K562 (cell line): ENCODE results near the gene ARHGAP24. TPM values are rescaled to one million over a fixed set of nuclear protein-coding genes. Genes with fewer than 3 reads are reported as not detected.

Experiments
- ATAC-seq: fragments of 200-7000 bp; cut with Tn5 transposase; 3 replicates; pipeline ENCODE4 v1.9.1; 2020; ENCODE audit warnings: moderate library complexity
- BruUV-seq: library from RNA; stranded (reverse); fragments of 400-500 nt; replicated peaks from 2 replicates; lab custom pipeline; 2021; lab: Mats Ljungman, UMichigan
- CTCF ChIA-PET: fragments of 300-600 bp; formaldehyde crosslinking; extraction: SDS; loops from one replicate; lab custom pipeline; 2021; ENCODE audit warnings: low intra/inter-chr PET ratio; lab: Yijun Ruan, JAX
- POLR2A ChIA-PET: fragments of 300-600, 350-650 bp; sonication (Branson Sonifier 250); formaldehyde crosslinking; extraction: SDS; loops from one replicate; lab custom pipeline; 2021; ENCODE audit warnings: antibody characterized with exemption, inconsistent platforms; lab: Yijun Ruan, JAX
- DNase-seq, 4 experiments: peaks; one replicate each; pipeline versions ENCODE4 v3.0.0 to v3.0.0-alpha.2; 2011 to 2018; ENCODE audit warnings: low spot score in 3 of 4, mixed read lengths in 3 of 4; ENCODE audit errors: extremely low read depth in 1 of 4
- FAIRE-seq: peaks from 2 replicates; lab custom pipeline; 2011; peaks lifted over from hg19 to GRCh38; lab: Jason Lieb, UNC
- H2AFZ ChIP-seq: 2 replicates; pipeline ENCODE4 v1.6.0; 2011; ENCODE audit warnings: low read depth, low read length, control low read depth, inconsistent platforms
- H3K27ac ChIP-seq: fragments of 200-600 bp; 3 replicates; pipeline ENCODE4 v1.8.0; 2011; ENCODE audit warnings: low read depth, mild to moderate bottlenecking, control low read depth, inconsistent platforms, low read length, moderate library complexity, mixed read lengths; ENCODE audit errors: extremely low read depth
- H3K27me3 ChIP-seq, 2 experiments: fragments of 300-600 bp in 1 of 2; 2 replicates in 1 of 2; 3 replicates in 1 of 2; pipeline versions ENCODE4 v1.6.0 to v1.8.0; 2011; ENCODE audit warnings: inconsistent platforms in 2 of 2, low read length in 2 of 2, mild to moderate bottlenecking in 1 of 2, mixed read lengths in 1 of 2, moderate library complexity in 1 of 2; ENCODE audit not compliant: control insufficient read depth in 2 of 2, insufficient read depth in 2 of 2
- H3K36me3 ChIP-seq: fragments of 300-600 bp; 3 replicates; pipeline ENCODE4 v1.8.0; 2011; ENCODE audit warnings: mild to moderate bottlenecking, low read length, inconsistent platforms; ENCODE audit not compliant: control insufficient read depth, insufficient read depth
- H3K4me1 ChIP-seq, 2 experiments: fragments of 200-600 bp in 1 of 2; replicated peaks in 1 of 2; 2 replicates in 1 of 2; 3 replicates in 1 of 2; pipeline versions ENCODE4 v1.5.1 to v1.8.0; 2011; ENCODE audit warnings: inconsistent platforms in 2 of 2, low read length in 2 of 2, mild to moderate bottlenecking in 1 of 2, mixed read lengths in 1 of 2, moderate library complexity in 1 of 2; ENCODE audit not compliant: control insufficient read depth in 2 of 2, insufficient read depth in 2 of 2
- H3K4me2 ChIP-seq: 2 replicates; pipeline ENCODE4 v1.6.1; 2011; ENCODE audit warnings: low read length, control low read depth, inconsistent platforms, mixed read lengths; ENCODE audit not compliant: insufficient read depth
- H3K4me3 ChIP-seq: fragments of 200-600 bp; sonication (generic), shearing (Covaris generic); 2 replicates; pipeline ENCODE4 v1.5.1; 2016; ENCODE audit warnings: control low read depth, inconsistent platforms
- H3K79me2 ChIP-seq: fragments of 200-600 bp; 3 replicates; pipeline ENCODE4 v1.8.0; 2011; ENCODE audit warnings: low read length, inconsistent platforms; ENCODE audit not compliant: control insufficient read depth, insufficient read depth
- H3K9ac ChIP-seq, 2 experiments: 2 replicates each; pipeline versions ENCODE4 v1.6.0 to v1.6.1; 2011; ENCODE audit warnings: low read depth in 2 of 2, low read length in 2 of 2, control low read depth in 1 of 2, inconsistent platforms in 1 of 2, mild to moderate bottlenecking in 1 of 2, mixed read lengths in 1 of 2; ENCODE audit not compliant: insufficient read depth in 1 of 2
- H3K9me1 ChIP-seq: one replicate; pipeline ENCODE4 v1.6.0; 2011; ENCODE audit warnings: inconsistent platforms, mild to moderate bottlenecking, low read length, moderate library complexity; ENCODE audit not compliant: control insufficient read depth, insufficient read depth
- H3K9me3 ChIP-seq: replicated peaks from 2 replicates; pipeline ENCODE4 v1.5.1; 2011; ENCODE audit warnings: low read depth, low read length, inconsistent platforms; ENCODE audit not compliant: control insufficient read depth, insufficient read depth
- H4K20me1 ChIP-seq: replicated peaks from 2 replicates; pipeline ENCODE4 v1.6.1; 2011; ENCODE audit warnings: low read length, inconsistent platforms, mixed read lengths; ENCODE audit not compliant: control insufficient read depth, insufficient read depth
- HNRNPLL ChIP-seq: fragments of 200-400 bp; formaldehyde crosslinking; IDR thresholded peaks from 2 replicates; pipeline ENCODE4 v1.6.1; 2017; ENCODE audit warnings: low read length, low read depth, mild to moderate bottlenecking; ENCODE audit not compliant: poor library complexity, severe bottlenecking
- MTA3 ChIP-seq: fragments of 450-650 bp; formaldehyde crosslinking; IDR thresholded peaks from 2 replicates; pipeline ENCODE4 v1.6.1; 2017; ENCODE audit warnings: mild to moderate bottlenecking, borderline replicate concordance
- UBTF ChIP-seq, 2 experiments: IDR thresholded peaks; 2 replicates each; pipeline ENCODE4 v1.6.1; 2012; ENCODE audit warnings: improper control_type of control experiment in 2 of 2, low read depth in 2 of 2, low read length in 2 of 2, borderline replicate concordance in 1 of 2
- WGBS: fragments of 100-300 bp; shearing (Covaris generic); methylation state at CpG from one replicate; pipeline ENCODE4 v1.1.6; 2016; ENCODE audit warnings: low coverage, mixed read lengths; ENCODE audit not compliant: insufficient coverage; ENCODE audit errors: missing lambda C conversion rate; 5-methylcytosine and 5-hydroxymethylcytosine counted together
- in situ Hi-C: fragments of 300-500 bp; cut with MboI; formaldehyde crosslinking; loops from 4 replicates; pipeline ENCODE4 v1.15.0; 2018; ENCODE audit warnings: inconsistent platforms, mixed read lengths
- intact Hi-C: fragments of 100-400 bp; cut with micrococcal nuclease; formaldehyde crosslinking; loops from 2 replicates; pipeline ENCODE4 v1.14.2; 2022
- polyA plus RNA-seq, 8 experiments: library from polyadenylated mRNA; depleted of rRNA in 4 of 8; stranded (reverse) in 5 of 8; unstranded in 3 of 8; fragments of >200 nt; fragmentation: Nextera tagmentation in 2 of 8; fragmentation: Illumina TruSeq in 1 of 8; extraction: Ambion mirVana in 2 of 8; extraction: Trizol in 1 of 8; gene quantifications; 2 replicates each; pipeline versions ENCODE4 v1.2.1 to v1.2.3, GENCODE V29; 2011 to 2014; ENCODE audit warnings: inconsistent platforms in 1 of 8, missing spikeins in 1 of 8
- total RNA-seq, 7 experiments: library from RNA; depleted of rRNA in 6 of 7; stranded (reverse); fragments of >200 nt in 6 of 7; fragmentation: Illumina TruSeq in 2 of 7; extraction: Trizol in 2 of 7; gene quantifications; 2 replicates each; pipeline versions ENCODE4 v1.2.1 to v1.2.3, GENCODE V29; 2011 to 2021; ENCODE audit warnings: low replicate concordance in 1 of 7

Gene ARHGAP24
- total and polyA plus RNA-seq, 9 of the 15 experiments (the other 6 are each of a cell fraction or from before 2014, with no cell fraction given): 8.0 to 22.6 (median 14.0) TPM

- Histone ChIP-seq H4K20me1 (no peaks in the 10 kb centered on the region), H3K36me3 (no peaks in the 10 kb centered on the region), H2AFZ (no peak overlapping the region), H3K27me3 (no peaks in the 10 kb centered on the region), H3K4me1 (no peaks in the 10 kb centered on the region), H3K9ac (no peak overlapping the region), H3K9me1 (no peaks in the 10 kb centered on the region), H3K79me2 (no peaks in the 10 kb centered on the region), H3K4me2 (no peak overlapping the region), H3K4me3 (no peak overlapping the region), H3K27ac (no peak overlapping the region), H3K9me3 (no peaks in the 10 kb centered on the region)
- POLR2A ChIA-PET: no interaction called here
- CTCF ChIA-PET: no interaction called here
- 0% methylated on average over 1 of the region's 1 CpG for WGBS
- no TSS peak for BruUV-seq
- ATAC-seq (no peak), DNase-seq (no peak), FAIRE-seq (no peak)
- intact Hi-C loops (no loop called here), in situ Hi-C loops (no loop called here)
- TF ChIP-seq MTA3: no peak
- TF ChIP-seq HNRNPLL: no peak
- TF ChIP-seq UBTF (IDR thresholded peaks at IDR 0.05; ENCODE audit: borderline replicate concordance in 1 of 2, low read depth in 2 of 2, low read length in 2 of 2): no peak
These were observed 56.8 kb downstream of the ARHGAP24 start for GRCh38 chr4:85531560-85532341.
